ENCODE results near the gene NCKAP1. TPM values are rescaled to one million over a fixed set of nuclear protein-coding genes. Genes with fewer than 3 reads are reported as not detected.

Gene NCKAP1
- total and polyA plus RNA-seq, 10 of the 15 experiments (the other 5 are each of a cell fraction or from before 2014, with no cell fraction given): 0.11 to 1.5 (median 0.52) TPM

DNA sequence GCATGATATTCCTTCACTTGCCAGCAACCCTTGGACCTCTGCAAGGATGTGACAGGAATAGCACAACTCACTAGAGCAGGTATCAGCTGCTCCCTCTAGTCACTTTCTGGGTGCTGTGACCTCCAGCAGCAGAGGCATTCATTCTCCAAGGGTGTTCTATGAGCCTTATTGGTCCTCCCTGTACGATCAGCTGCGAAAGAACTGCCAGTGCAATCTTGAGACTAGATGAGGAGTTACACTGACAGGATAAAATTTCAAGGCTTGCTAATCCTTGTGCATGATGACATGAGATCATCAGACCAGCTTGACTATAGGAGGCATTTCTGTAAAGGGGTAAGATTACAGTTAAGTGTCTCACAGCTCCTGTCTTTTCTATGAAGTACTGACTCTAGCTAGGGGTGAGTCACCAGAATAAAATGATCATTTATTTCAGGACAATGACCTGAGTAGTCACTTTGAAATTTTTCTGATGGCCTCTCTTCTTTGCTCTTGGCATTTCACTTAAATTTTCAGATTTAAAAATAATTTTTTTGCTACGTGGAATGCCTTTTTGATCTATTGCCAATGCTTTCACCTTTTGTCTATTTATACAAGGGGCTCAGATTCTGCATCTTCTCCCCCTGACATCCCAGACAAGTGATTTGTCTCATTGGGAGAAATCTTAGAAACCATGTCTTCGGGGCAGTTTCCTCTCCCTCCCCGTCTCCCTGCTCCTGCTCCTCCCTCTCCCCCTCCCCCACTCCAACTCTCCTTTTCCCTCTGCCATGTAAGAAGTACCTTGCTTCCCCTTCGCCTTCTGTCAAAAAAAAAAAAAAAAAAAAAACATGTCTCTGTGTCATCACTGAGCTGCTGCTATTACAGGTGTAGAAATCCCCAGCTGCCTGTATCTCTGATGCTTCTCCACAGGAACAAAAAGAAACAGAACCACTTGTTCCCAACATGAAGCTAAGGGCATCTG is 122.6 kb downstream of the NCKAP1 start:
- BruUV-seq (replicated peaks): no TSS peak
- FAIRE-seq: no peak
- no peak overlapping the region for H3K27ac ChIP-seq (ENCODE audit: control insufficient read depth, insufficient read depth)
- SMC1A ChIA-PET (ENCODE audit: uncharacterized antibody, unreplicated experiment): no interaction called here
- no peak overlapping the region for H3K4me3 ChIP-seq
- H3K9me3 ChIP-seq (replicated peaks; ENCODE audit: control insufficient read depth, insufficient read depth, low read length): no peaks in the 10 kb centered on the region
- no peaks in the 10 kb centered on the region for H3K79me2 ChIP-seq (ENCODE audit: control insufficient read depth, insufficient read depth, low read length)
- no peak for ATAC-seq
- no peak overlapping the region for H2AFZ ChIP-seq (ENCODE audit: control insufficient read depth, low read depth, low read length)
- intact Hi-C loops (cut with micrococcal nuclease; ENCODE audit: unreplicated experiment) (no loop called here), in situ Hi-C loops (cut with MboI) (no loop called here)
- CTCF ChIA-PET: interaction anchor here (0.6 kb wide), 1 partner anchor 623 kb away, joined by 3 read pairs; no protein-coding TSS in a partner anchor
- POLR2A ChIA-PET: interaction anchor here (0.7 kb wide), 1 partner anchor 122 kb away, joined by 3 read pairs; no protein-coding TSS in a partner anchor
- H3K9ac ChIP-seq (ENCODE audit: control insufficient read depth, insufficient read depth, low read length): no peak overlapping the region
- H3K4me1 ChIP-seq (ENCODE audit: control insufficient read depth, insufficient read depth, low read length): no peaks in the 10 kb centered on the region
- RAD21 ChIA-PET (ENCODE audit: unreplicated experiment): no interaction called here
- no peak for DNase-seq (ENCODE audit: low read depth, low spot score)
- H3K27me3 ChIP-seq (replicated peaks in 1 of 2; ENCODE audit: control insufficient read depth in 2 of 2, insufficient read depth in 2 of 2, low read length in 1 of 2): no peaks in the 10 kb centered on the region
- H4K20me1 ChIP-seq (ENCODE audit: control insufficient read depth, insufficient read depth): no peaks in the 10 kb centered on the region
- 52% methylated on average over 5 of the region's 6 CpGs for WGBS (ENCODE audit: insufficient coverage, insufficient replicate concordance, low lambda C conversion rate, missing lambda C conversion rate)
- H3K4me2 ChIP-seq (ENCODE audit: control insufficient read depth, insufficient read depth): no peak overlapping the region
- no peaks in the 10 kb centered on the region for H3K36me3 ChIP-seq (ENCODE audit: control insufficient read depth in 2 of 2, insufficient read depth in 2 of 2, low read length in 1 of 2)
- TF ChIP-seq CEBPB (IDR thresholded peaks at IDR 0.05; ENCODE audit: borderline replicate concordance in 1 of 2, low read depth in 2 of 2, low read length in 2 of 2) (no peak), STAT3 (IDR thresholded peaks at IDR 0.05; ENCODE audit: low read depth, low read length) (no peak), SUPT20H (IDR thresholded peaks at IDR 0.05; ENCODE audit: borderline replicate concordance, control insufficient read depth, low read depth, low read length) (no peak), PAX8 (IDR thresholded peaks at IDR 0.05) (no peak), ZNF207 (IDR thresholded peaks at IDR 0.05; ENCODE audit: borderline replicate concordance) (no peak), ASH2L (IDR thresholded peaks at IDR 0.05; ENCODE audit: borderline replicate concordance, low read depth) (no peak), ETV6 (conservative IDR thresholded peaks at IDR 0.05 in 1 of 2, IDR thresholded peaks at IDR 0.05 in 1 of 2; ENCODE audit: borderline replicate concordance in 1 of 2, low read depth in 1 of 2) (no peak)
- TF ChIP-seq, protein P1, sequence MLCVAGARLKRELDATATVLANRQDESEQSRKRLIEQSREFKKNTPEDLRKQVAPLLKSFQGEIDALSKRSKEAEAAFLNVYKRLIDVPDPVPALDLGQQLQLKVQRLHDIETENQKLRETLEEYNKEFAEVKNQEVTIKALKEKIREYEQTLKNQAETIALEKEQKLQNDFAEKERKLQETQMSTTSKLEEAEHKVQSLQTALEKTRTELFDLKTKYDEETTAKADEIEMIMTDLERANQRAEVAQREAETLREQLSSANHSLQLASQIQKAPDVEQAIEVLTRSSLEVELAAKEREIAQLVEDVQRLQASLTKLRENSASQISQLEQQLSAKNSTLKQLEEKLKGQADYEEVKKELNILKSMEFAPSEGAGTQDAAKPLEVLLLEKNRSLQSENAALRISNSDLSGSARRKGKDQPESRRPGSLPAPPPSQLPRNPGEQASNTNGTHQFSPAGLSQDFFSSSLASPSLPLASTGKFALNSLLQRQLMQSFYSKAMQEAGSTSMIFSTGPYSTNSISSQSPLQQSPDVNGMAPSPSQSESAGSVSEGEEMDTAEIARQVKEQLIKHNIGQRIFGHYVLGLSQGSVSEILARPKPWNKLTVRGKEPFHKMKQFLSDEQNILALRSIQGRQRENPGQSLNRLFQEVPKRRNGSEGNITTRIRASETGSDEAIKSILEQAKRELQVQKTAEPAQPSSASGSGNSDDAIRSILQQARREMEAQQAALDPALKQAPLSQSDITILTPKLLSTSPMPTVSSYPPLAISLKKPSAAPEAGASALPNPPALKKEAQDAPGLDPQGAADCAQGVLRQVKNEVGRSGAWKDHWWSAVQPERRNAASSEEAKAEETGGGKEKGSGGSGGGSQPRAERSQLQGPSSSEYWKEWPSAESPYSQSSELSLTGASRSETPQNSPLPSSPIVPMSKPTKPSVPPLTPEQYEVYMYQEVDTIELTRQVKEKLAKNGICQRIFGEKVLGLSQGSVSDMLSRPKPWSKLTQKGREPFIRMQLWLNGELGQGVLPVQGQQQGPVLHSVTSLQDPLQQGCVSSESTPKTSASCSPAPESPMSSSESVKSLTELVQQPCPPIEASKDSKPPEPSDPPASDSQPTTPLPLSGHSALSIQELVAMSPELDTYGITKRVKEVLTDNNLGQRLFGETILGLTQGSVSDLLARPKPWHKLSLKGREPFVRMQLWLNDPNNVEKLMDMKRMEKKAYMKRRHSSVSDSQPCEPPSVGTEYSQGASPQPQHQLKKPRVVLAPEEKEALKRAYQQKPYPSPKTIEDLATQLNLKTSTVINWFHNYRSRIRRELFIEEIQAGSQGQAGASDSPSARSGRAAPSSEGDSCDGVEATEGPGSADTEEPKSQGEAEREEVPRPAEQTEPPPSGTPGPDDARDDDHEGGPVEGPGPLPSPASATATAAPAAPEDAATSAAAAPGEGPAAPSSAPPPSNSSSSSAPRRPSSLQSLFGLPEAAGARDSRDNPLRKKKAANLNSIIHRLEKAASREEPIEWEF (IDR thresholded peaks at IDR 0.05; ENCODE audit: insufficient replicate concordance, low read depth, low read length): no peak
- TF ChIP-seq, protein P2, sequence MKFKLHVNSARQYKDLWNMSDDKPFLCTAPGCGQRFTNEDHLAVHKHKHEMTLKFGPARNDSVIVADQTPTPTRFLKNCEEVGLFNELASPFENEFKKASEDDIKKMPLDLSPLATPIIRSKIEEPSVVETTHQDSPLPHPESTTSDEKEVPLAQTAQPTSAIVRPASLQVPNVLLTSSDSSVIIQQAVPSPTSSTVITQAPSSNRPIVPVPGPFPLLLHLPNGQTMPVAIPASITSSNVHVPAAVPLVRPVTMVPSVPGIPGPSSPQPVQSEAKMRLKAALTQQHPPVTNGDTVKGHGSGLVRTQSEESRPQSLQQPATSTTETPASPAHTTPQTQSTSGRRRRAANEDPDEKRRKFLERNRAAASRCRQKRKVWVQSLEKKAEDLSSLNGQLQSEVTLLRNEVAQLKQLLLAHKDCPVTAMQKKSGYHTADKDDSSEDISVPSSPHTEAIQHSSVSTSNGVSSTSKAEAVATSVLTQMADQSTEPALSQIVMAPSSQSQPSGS (IDR thresholded peaks at IDR 0.05; ENCODE audit: low read length): no peak
- TF ChIP-seq, protein P3, sequence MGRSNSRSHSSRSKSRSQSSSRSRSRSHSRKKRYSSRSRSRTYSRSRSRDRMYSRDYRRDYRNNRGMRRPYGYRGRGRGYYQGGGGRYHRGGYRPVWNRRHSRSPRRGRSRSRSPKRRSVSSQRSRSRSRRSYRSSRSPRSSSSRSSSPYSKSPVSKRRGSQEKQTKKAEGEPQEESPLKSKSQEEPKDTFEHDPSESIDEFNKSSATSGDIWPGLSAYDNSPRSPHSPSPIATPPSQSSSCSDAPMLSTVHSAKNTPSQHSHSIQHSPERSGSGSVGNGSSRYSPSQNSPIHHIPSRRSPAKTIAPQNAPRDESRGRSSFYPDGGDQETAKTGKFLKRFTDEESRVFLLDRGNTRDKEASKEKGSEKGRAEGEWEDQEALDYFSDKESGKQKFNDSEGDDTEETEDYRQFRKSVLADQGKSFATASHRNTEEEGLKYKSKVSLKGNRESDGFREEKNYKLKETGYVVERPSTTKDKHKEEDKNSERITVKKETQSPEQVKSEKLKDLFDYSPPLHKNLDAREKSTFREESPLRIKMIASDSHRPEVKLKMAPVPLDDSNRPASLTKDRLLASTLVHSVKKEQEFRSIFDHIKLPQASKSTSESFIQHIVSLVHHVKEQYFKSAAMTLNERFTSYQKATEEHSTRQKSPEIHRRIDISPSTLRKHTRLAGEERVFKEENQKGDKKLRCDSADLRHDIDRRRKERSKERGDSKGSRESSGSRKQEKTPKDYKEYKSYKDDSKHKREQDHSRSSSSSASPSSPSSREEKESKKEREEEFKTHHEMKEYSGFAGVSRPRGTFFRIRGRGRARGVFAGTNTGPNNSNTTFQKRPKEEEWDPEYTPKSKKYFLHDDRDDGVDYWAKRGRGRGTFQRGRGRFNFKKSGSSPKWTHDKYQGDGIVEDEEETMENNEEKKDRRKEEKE (IDR thresholded peaks at IDR 0.05): no peak
- TF ChIP-seq, protein P4, sequence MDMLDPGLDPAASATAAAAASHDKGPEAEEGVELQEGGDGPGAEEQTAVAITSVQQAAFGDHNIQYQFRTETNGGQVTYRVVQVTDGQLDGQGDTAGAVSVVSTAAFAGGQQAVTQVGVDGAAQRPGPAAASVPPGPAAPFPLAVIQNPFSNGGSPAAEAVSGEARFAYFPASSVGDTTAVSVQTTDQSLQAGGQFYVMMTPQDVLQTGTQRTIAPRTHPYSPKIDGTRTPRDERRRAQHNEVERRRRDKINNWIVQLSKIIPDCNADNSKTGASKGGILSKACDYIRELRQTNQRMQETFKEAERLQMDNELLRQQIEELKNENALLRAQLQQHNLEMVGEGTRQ (IDR thresholded peaks at IDR 0.05; ENCODE audit: borderline replicate concordance, low read depth, low read length): no peak
